Esophagus squamous epithelium (tissue), 4 donors: Measurements from ENCODE around the gene ZNF774.
"Not testable (repeated sequence)": the region's sequence is repeated elsewhere in the genome, so short reads cannot be mapped to it uniquely, and the experiment has no call there.

ENCODE experiments used
- POLR2A ChIP-seq, 4 donors: fragments of 450-650 bp; IDR thresholded peaks; one replicate each; pipeline ENCODE4 v1.6.1; 2017; ENCODE audit warnings: antibody characterized with exemption in 4 of 4, mild to moderate bottlenecking in 4 of 4, moderate library complexity in 3 of 4
- TF ChIP-seq, protein P1 (sequence below), 6 experiments: fragments of 450-650 bp in 4 of 6; fragments of 200-600 bp in 2 of 6; sonication (generic) in 2 of 6; IDR thresholded peaks; one replicate each; pipeline ENCODE4 v1.5.1; 2016 to 2019; ENCODE audit warnings: antibody characterized with exemption in 6 of 6, mild to moderate bottlenecking in 4 of 6, moderate library complexity in 4 of 6

- TF ChIP-seq, protein P1, sequence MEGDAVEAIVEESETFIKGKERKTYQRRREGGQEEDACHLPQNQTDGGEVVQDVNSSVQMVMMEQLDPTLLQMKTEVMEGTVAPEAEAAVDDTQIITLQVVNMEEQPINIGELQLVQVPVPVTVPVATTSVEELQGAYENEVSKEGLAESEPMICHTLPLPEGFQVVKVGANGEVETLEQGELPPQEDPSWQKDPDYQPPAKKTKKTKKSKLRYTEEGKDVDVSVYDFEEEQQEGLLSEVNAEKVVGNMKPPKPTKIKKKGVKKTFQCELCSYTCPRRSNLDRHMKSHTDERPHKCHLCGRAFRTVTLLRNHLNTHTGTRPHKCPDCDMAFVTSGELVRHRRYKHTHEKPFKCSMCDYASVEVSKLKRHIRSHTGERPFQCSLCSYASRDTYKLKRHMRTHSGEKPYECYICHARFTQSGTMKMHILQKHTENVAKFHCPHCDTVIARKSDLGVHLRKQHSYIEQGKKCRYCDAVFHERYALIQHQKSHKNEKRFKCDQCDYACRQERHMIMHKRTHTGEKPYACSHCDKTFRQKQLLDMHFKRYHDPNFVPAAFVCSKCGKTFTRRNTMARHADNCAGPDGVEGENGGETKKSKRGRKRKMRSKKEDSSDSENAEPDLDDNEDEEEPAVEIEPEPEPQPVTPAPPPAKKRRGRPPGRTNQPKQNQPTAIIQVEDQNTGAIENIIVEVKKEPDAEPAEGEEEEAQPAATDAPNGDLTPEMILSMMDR (IDR thresholded peaks at IDR 0.05): not testable (repeated sequence)
- TF ChIP-seq POLR2A (IDR thresholded peaks at IDR 0.05): not testable (repeated sequence)
Measured at GRCh38 chr15:90410316-90410715, 58.2 kb downstream of the ZNF774 start.
